ENCODE data around the gene GPSM1.

Gene GPSM1

DNA sequence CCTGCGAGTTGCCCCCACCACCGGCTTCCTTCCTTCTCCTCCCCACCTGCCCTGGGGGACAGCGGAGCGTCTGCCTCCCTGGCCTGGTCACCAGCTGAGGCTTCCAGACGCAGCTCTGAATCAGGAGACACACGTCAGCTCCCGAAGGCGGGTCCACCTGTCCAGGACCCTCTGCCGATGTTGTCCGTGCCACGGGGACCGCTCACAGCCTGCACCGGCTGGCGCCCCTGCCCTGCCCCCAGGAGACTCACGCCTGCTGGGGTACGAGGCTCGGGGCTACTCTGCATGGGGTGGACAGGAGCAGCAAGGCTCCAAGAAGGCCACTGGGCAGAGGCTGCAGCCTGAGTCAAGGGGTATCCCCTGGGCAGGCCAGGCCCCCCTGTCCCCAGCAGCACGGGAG is 21.5 kb upstream of the GPSM1 start:
- DNase-seq: no peak

DNA sequence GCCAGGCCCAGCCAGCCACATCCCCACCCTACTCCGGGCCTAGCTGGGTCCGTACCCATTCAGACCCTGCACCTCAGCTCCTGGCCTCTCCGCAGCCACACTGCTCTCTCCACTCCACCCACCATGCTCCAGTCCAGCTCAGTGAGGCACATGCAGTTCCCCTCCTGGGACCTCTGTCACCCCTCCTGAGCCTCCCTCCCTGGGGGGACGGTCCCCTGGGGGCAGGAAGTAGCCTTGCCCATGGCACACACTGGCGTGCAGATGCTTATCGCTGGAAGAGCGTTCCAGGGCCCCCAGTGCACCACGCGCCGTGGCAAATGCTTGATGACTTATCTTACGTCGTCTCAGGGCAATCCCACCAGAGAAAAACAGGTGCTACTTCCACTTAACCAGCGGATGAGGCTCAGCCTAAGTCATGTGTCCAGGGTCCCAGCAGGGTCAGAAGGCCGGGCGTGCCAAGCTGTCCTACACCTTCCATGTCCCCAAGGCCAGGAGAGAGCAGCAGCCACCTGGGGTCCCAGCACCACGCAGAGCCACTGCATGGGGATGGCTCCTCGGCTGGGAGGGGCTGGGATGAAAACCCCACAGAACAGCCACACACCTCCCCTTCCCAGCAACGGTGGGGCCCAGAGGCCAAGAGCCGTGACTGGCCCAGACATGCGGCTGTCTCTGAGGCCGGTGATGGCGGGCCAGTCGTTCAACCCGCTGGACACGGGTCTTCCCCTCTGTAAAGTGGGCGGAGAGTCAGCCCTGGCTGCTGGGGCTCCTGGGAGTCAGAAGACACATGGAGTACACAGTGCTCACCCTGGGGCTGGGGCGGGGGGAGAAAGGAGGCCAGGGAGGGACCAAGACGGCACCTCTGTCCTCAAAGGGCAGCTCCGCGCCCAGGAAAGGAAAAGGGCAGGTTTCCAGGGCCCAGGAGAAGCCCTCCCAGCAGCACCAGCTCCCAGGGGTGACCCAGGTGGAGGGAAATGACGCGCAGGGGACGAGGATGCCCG is 20.8 kb upstream of the GPSM1 start:
- DNase-seq: no peak

DNA sequence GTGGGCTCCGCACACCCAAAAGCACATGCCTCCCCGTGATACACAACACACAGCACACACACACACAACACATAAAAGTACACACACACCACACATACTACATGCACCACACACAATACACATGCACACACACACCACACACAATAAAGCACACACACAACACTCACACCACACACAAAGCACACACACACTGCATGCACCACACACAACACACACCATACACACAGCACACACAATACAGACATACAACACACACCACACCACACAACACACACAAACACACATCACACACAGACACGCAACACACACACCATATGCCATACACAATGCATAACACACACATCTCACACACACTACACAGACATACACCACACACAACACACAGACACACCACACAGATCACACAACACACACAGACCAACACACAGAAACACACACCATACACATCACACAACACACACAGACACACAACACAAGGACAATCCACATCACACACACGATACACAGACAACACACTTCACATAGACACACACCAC is 20.1 kb upstream of the GPSM1 start:
- no peak for DNase-seq

- DNase-seq: no peak
These were observed 19.2 kb upstream of the GPSM1 start for GRCh38 chr9:136308006-136308701.

DNA sequence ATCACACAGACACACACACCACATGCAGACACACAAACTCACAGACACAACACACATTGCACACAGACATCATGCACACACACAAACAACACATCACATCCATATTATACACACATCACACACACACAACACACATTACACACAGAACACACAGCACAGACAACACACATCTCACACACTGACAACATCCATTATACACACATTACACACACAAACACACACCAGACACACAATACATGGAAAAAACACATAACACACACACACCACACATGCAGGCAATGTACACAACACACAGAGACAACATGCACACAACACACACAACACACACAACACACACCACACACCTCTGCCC is 18.7 kb upstream of the GPSM1 start:
- no peak for DNase-seq

DNA sequence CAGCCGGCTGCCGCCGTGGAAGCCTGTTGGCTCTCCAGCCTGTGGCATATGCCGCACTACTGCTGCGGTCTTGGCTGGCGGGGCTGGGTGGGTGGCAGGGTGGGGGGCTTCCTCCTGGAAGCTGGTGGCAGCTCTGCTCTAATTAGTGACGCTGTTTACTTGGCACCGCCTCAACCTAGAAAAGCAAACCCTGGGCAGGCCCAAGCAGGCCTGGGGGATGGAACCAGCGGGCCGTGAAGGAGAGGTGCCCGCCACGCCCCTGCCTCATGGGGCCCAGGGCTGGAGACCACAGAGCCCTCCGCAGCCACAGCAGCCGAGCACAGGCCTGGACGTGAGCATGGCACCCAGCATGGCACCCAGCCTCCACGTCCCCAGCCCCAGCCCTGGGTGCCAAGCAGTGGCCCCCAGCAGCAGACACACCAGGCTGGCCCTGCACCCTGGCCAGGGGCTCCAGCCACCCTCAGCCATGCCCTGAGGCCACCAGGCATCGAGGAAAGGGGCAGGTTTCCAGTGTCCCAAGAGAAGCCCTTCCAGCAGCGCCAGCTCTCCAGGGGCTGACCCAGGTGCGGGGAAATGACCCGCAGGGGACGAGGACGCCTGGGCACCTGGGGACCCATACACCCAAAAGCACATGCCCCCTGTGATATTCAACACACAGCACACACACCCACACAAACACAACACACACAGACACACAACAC is 18.1 kb upstream of the GPSM1 start:
- DNase-seq: no peak

DNA sequence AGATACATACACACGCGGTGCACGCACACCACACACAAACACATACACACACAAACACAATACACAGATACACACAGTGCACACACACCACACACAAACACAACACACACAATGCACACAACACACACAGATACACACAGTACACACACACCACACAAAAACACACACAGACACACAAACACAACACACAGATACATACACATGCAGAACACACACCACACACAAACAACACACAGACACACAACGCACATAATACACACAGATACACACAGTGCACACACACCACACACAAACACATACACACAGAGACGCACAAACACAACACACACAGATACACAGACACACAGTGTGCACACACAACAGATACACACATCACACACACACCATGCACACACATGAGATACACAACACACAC is 17.5 kb upstream of the GPSM1 start:
- no peak for DNase-seq

GRCh38 chr9:136310273-136311030 is 16.9 kb upstream of the GPSM1 start:
- DNase-seq: no peak

GRCh38 chr9:136311051-136312008 is 16.0 kb upstream of the GPSM1 start:
- peak; percentile 24 for DNase-seq

DNA sequence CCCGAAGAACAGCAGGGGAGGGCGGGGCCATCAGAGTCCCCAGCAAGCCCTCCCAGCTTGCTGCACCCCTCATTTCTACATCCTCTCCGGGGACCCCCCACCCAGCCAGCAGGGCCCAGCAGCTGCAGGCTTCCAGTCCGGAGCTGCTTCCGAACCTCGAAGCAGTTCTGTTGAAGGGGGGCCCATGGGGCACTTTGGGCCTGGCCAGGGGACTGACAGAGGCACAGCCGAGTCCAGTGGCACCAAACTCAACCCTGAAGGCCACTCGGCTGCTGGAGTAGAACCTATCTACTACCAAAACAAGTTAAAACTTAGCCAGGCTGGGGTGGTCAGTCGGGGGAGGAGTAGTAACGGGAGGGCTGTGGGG is 15.3 kb upstream of the GPSM1 start:
- DNase-seq: no peak

DNA sequence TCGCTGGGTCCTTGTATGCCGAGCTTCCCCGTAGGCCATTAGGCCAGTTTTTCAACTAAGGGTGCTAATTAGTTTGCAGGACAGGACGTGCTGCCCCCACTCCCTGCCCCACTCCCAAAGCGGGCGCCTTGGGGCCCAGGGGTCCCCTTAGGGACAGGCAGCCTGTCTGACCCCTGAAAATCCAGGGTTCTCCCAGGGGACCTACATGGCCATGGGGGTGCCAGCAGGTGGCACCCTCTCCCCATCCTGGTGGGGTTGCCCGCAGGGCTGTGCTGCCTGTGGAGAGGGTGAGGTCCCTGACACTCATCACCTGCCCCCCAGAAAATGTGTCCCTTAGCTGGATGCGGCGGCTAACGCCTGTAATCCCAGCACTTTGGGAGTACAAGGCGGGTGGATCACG is 14.9 kb upstream of the GPSM1 start:
- peak; percentile 58 for DNase-seq

DNA sequence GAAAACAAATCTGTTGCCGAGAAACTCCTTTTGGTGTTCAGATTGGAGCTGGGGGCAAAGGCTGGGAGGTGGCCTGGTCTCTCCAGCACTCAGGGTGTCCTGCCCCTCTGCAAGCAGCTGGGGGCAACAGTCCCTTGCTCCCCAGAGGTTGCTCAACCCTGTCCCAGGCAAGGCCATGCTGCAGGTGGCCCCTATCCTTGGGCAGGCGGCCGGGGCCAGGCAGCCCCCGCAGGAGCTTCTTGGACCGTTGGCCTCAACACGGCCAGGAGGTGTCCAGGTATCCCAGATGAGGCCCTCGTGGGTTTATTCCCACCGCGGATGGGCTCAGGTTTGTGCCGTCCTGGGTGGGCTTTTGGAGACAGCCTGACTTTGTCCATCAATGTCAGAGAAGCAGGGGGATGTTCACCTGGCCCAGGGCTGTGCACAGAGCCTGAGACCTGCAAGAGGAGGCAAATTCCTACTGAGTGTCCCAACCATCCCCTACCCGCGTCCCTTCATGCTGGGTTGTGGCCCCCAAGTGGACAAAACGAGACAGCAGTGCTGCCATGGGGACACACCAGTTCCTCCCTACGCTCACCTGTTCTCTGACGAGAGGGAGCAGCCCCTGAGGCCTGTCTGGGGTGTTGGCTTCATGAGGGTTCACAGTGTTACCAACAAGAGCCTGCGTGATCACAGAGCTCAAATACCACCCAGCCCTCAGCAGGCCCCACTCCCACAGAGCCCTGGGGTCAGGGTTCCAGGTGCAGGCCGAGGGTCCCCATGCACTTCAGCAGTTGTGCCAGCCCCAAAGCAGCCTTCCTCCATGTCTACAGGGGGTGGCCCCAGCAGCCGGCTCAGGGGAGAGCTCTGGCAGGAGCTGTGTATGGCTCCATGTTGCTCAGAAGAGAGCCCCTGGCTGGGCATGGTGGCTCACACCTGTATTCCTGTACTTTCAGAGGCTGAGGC is 14.0 kb upstream of the GPSM1 start:
- DNase-seq: no peak

DNA sequence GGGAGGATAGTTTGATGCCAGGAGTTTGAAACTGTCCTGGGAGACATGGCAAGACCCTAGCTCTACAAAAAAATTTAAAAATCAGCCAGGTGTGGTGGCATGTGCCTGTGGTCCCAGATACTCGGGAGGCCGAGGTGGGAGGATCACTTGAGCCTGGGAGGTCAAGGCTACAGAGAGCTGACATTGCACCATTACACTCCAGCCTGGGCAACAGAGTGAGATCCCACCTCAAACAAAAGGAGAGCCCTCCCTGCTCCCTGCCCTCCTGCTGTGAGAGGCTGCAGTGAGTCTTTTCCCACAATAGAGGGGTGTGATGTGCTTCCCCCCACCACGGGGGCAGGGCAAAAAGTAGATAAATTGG is 13.3 kb upstream of the GPSM1 start:
- no peak for DNase-seq

DNA sequence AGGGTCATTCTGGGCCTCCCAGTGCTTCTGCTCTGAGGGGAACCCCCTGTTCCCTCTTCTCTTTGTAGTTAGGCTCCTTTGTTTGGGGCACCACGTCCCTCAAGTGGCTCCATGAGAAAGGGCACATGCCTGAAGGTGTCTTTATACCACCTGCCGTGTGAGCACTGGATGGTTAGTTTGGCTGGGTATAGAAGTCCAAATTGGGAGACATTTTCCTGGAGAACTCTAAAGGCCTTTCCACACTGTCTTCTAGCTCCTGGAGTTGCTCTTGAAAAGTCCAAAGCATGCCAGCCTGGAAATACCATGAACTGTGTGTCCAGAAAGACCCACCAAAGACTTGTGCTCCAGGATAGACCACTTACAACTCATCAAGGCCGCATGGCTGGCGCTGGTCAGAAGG is 12.4 kb upstream of the GPSM1 start:
- DNase-seq: no peak

DNA sequence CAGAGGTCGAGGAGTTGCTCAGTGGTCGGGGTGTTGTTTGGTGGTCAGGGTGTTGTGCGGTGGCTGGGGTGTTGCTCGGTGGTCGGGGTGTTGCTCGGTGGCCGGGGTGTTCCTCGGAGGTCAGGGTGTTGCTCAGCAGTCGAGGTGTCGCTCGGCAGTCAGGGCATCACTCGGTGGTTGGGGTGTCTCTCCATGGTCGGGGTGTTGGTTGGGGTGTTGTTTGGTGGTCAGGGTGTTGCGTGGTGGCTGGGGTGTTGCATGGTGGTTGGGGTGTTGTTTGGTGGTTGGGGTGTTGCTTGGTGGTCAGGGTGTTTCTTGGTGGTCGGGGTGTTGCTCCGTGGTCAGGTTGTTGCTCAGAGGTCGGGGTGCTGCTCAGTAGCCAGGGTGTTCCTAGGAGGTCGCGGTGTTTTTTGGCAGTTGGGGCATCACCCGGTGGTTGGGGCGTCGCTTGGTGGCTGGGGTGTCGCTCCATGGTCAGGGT is 11.0 kb upstream of the GPSM1 start:
- no peak for DNase-seq

DNA sequence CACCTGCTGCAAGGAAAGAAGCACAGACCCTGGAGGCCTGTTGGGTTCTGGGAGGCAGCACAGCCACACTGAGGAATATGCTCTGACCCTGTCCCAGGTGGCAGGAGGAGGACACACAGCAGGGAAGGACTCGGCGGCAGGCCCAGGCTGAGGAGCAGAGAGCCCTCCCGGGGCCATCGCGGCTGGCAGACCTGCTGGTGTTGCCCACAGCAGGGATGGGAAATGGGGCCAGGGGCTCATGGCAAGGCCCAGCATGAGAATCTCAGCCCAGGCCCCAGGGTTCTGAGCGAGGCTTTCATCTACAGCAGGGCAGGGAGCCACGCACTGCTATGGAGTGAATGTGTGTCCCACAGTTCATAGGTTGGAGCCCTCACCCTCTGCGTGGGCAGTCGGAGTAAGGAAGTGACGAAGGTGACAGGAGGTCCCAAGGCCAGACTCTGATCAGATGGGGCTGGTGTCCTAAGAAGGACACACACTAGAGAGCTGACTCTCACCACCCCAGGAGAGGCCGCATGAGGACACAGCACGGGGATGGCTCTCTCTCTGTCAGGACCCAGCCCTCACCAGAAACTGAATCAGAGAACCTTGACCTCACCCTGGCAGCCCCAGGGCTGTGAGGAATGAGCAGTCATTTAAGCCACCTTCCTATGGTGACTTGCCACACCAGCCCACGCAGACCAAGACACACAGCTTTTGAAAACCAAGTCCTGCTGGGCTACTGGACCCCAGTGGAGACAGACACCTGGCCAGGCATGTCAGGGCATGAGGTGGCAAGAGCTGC is 10.3 kb upstream of the GPSM1 start:
- no peak for DNase-seq

GRCh38 chr9:136317695-136318094 is 9.6 kb upstream of the GPSM1 start:
- DNase-seq: no peak

DNA sequence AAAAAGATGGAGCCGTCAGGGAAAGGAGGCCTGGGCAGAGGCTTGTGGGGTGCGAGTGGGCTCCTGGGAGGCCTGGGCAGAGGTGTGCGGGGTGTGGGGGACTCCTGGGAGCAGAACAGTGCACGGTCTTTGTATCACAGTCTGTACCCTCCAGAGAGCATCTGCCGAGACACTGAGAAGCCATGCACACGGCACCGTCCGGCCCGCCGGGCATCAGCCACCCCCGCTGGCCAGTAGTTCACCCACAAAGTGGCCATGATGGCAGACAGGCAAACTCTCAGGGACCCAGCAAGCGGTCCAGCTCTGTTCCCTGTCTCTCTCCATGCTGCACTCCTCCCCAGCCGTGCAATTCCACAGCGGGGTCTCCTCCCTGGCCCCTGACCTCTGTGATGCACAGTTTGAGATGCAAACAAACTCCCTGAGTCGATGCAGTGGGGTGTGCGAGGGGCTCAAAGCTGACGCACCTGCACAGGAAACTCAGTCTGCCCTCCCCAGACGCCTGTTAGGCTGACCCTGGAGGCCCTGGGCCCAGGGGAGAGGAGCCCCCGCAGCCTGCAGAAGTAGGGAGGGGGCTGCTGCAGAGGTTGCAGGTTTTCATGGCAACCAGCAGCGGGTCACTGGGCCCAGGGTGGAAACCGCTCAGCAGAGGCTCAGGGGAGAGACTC is 9.1 kb upstream of the GPSM1 start:
- no peak for DNase-seq

DNA sequence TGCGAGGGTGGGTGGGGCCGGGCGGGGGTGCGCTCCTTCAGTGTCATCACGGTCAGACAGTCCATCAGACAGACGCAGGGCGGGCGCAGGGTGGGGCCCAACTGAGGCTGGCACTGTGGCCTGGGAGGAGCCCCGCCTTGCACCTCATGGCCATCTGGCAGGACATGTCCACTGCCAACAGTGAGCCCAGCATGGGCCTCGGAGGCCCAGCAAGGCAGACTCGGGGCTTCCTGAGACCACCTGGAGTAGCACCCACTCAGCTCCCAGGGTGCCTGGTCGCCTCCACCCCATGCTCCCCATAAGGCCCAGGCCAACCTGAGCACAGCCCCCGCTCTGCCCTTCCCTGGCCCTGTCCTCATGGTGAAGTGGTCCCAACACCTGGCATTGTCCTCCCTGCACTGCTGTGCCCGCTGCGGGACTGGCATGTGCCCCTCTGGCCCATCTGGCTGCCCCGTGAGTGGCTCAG is 8.5 kb upstream of the GPSM1 start:
- no peak for DNase-seq
